HG03175 (cell line): ENCODE data around the gene UBE2H.
"Not testable (repeated sequence)": the region's sequence is repeated elsewhere in the genome, so short reads cannot be mapped to it uniquely, and the experiment has no call there.

Experiments used
- ATAC-seq: cut with Tn5 transposase; IDR thresholded peaks from one replicate; pipeline ENCODE4 v1.9.1; 2021; ENCODE audit warnings: mild to moderate bottlenecking, moderate library complexity; ENCODE audit not compliant: unreplicated experiment

UBE2H gene

DNA sequence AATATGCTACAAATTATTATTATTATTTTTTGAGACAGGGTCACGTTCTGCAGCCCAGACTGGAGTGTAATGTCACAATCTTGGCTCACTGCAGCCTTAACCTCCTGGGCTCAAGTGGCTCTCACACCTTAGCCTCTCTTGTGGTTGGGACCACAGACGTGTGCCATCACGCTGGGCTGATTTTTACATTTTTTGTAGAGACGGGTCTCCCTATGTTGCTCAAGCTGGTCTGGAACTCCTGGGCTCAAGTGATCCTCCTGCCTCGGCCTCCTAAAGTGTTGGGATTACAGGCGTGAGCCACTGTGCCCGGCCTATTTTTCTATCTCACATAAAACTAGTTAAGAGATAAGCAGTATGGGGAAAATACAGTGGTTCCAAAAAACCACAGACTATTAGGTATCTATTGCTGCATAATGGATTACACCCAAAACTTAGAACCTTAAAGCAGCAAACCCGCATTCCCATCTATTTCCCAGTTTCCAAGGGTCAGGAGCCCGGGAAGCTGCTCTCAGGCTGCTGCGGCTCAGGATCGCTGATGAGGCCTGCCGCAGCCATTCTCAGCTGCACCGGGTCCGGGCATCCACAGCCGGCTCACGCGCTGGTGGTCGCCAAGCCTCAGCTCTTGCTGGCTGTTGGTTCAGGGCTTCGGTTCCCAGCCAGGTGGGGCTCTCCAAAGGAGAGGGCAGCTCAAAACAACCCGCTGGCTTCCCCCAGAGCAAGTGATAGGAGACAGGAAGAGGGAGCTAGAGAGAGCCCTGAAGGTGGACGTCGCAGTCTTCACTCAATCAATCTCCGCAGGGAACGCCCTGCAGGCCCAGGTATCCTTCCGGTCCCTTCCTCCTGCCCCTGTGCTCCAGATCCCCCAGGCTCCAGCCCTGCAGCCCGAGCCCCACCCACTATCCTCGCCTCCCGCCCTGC lies 128.2 kb downstream of the UBE2H start:
- ATAC-seq, result peak; percentile 38

DNA sequence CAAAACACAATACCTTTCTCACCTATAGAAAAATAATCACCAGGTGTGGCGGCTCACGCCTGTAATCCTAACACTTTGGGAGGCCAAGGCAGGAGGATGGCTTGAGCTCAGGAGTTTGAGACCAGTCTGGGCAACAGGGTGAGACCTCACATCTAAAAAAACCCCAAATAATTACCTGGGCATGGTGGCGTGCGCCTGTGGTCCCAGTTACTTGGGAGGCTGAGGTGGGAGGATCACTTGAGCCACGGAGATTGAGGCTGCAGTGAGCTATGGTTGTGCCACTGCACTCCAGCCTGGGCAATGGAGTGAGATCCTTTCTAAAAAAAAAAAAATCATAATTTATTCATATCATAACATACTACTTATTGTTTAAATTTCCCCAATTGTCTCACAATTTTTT lies 129.6 kb downstream of the UBE2H start:
- not testable (repeated sequence) for ATAC-seq

DNA sequence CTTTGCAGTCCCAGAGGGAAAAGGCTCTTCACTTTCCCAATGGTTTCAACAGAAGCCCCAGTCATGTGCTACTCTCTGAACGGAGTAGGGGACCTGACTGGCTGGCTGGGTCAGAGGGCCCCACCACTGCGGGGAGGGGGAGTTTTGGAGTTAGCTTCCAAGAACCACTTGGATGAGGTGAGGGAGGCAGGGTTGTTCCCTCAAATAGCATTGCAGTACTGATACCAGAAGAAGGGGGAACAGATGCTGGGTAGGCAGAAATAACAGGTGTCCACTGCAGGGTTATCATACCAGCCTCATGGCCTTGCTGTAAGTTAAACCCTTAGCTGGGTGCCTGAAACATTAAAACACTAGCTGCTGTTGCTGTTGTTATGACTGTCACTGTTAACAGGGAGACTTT lies 131.3 kb downstream of the UBE2H start:
- ATAC-seq, result no peak

DNA sequence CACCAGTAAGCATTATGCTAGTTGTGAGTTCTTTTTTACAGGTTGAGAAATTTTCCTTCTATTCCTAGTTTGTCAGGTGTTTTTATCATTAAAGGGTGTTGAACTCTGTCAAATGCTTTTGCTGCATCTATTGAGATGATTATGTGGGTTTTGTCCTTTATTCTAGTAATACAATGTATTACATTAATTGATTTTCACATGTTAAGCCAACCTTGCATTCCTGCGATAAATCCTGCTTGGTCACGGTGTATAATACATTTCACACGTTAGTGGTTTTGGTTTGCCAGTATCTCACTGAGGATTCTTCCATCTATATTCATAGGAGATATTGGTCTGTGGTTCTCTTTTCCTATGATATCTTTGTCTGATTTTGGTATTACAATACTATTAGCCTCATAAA lies 136.0 kb downstream of the UBE2H start:
- ATAC-seq, result no peak

DNA sequence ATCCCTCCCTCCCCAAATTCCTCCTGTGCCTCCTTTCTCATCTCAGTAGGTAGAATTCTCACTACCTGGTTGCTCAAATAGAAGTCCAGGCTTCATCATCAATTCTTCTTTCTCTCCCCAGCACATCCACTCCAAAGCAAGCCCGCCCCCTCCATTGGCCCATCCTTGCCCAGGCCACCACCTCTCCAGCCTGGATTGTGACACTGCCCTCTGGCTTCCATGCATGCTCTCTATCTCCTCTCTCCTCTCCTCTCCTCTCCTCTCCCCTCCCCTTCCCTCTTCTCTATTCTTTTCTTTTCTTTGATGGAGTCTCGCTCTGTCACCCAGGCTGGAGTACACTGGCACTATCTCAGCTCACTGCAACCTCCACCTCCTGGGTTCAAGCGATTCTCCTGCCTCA lies 144.9 kb downstream of the UBE2H start:
- ATAC-seq, result no peak

DNA sequence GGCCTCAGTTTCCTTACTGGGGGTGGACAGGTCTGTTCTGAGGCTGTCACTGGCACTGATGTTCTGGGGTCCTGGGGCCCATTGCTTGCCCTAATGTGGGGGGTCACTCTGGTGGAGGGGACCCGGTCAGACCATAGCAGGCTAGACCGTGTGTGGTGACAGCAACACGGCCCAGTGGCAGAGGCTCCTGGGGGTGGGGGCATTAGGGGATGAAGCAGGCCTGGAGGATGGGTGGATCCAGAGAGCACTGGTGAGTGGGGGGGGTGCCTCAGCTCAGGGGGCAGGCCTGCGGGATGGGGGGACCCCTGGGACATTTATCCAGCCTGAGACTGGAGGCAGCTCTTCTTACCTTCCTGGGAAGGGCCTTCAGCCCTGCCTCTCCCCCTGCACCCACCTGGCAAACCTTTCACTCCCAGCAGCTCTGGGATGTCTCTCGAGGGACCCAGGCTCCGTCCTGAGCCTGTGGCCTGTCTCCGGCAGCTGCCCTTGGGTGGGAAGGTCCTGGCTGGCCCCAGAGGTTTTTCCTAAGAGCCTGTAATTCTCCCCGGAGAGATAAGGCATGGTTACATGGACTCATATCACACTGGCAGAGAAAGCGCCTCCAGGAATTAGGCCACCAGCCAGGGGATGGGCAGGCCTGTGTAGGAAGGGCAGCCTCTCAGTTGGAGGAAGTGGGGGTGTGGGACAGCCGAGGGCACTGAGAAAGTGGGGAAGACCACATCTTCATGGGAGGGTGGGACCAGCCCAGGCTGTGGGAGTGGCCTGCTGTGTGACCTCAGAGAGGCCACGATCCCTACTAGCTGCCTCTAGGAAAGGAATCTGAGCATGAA lies 147.7 kb downstream of the UBE2H start:
- no peak for ATAC-seq

DNA sequence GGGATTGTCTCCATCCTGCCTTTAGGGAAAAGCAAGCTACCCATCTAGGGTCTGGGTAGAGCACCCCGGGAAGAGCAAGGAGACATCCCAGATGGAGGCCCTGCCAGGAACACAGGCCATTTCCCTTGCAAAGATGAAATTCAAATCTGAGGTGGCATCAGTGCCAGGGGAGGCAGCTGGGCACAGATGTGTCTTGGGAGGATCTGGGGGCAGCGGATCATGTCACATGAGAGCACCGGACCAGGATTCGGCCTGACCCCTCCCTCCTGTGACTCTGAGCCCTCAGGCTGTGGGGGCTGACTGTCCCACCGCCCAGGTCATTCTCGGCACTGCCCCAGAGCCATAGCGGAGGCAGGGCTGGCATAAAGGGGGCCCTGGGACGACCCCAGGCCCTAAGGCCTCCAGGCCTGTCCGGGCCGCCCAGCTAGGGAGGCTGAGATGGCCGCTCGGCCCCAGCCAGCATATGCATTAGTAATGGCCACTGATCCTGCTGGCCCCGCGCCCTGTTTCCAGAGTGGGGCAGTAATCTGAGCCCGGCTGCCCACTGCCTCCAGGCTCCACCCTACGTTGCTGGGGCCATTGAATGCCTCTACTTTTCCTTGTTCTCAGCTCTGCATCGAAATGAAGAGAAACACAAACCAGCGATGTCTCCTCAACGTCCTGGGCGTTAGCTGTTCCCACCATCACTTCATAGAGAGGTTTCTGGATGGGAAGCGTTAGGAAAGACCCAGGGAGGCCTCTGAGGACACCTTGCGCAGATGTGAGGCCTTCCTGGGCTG lies 148.5 kb downstream of the UBE2H start:
- ATAC-seq, result no peak

DNA sequence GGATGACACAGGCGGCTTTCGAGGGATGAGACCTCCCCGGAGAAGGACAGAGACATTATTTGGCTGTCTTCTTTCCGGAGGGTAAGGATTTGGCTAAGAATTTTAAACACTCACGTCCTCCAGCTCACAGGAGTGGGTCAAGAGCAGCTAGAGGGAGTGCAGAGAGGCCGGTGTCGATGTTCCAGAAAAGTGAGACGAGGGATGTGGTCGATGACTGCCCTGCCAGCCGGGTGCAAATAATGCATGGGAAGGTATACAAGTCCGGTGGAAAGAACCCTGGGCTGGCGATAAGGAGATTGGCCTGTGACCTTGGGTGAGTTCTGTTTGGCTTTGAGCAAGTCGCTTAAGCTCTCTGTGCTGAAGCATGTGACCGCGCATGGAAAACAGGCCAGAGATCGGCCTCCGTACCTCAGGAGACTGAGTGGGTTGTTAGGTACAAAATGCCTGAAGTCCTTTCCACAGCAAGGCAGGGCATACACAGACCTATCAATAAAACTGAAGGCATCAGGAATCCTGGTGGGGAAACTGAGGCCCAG lies 149.1 kb downstream of the UBE2H start:
- no peak for ATAC-seq

DNA sequence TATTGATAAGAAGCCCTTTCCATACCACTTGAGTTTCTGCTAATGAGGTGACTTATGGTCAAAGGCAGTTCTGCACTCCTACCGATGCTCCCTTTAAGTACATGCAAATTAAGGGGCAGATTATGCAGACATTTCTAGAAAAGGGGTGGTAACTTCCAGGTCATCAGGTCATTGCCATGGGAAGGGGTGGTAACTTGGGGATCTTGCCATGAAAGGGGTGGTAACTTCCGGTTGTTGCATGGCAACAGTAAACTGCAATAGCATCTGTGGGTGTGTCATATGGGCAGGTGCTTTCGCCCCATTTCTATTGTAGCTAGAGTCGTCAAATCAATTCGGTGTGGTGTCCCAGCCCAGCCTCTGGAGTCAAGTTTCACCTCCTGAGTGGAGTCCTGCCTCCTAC lies 150.9 kb downstream of the UBE2H start:
- ATAC-seq, result no peak

DNA sequence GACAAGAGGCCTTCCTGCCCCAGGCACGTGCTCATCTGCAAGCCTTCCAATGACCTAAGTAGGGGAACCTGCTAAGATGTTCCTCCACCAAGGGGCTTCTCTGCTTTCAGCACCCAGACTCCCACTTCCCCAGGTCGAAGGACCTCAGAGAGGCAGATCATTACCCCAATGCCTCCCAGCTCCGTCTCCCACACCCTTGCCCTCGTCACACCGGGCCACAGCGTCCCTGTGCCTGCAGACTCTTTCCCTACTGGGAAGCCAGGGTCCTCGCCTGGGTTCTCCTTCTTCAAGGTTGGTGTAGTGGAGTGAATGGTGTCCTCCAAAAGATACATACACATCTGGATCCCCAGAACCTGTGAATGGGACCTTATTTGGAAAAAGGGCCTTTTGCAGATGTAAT lies 151.9 kb downstream of the UBE2H start:
- no peak for ATAC-seq

DNA sequence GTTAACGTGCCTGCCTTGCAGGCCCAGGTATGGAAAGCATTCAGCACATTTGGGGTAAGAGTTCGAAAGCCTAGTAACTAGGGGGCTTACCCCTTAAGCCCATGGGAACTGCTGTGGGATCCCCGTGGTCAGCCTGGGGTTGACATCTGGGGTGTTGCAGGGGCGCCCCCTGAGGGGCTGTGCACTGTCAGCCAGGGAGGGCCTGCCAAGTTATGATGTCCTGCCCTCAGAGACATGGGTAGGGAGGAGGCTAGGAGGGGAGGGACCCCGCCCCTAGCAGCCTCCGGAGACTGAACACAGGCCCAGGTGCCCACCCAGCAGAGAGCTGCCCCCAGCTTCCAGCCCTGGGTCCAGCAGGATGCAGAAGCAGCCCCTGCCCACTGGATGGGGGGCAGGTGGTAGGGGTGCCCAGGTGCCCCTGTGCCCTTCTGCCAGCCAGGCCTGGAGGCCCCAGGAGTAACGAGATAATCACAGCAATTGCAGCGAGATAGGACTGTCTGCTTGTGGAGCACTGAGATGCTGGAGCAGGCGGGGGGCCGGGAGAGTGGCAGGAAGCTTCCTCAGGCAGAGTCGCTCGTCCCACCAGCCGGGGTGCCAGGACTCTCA lies 153.3 kb downstream of the UBE2H start:
- ATAC-seq, result no peak

DNA sequence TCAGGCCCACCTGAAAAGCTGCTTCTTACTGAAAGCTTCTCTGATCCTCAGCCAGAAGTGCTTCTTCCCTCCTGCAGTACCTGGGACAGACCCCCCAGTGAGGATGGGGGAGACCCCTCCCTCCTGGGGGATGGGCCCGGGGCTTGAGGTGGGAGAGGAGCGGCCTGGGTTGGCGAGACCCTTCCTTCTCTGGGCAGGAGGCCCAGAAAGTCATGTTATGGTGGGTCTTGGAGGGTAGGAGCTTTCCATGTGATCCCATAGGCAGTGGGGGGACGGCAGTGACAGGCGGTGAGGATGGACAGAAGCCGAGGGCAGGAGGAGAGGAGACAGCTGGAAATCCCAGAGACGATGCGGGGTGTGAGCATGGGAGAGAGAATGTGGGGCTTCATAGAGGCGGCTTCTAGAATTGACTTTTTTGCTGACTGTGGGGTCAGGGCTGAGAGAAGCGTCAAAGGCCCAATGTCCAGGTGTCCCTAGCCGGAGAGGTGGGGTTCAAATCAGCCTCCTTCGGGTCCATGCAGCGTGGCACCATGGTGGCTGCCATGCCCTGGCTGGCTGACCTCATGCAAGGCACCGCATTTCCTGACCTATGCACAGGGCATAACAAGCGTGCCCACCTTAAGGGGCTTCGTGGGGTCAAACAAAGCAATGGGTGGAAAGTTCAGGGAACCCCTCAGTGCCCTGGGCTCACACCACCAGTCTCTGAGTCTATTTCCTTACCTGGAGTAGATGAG lies 154.0 kb downstream of the UBE2H start:
- ATAC-seq, result no peak

DNA sequence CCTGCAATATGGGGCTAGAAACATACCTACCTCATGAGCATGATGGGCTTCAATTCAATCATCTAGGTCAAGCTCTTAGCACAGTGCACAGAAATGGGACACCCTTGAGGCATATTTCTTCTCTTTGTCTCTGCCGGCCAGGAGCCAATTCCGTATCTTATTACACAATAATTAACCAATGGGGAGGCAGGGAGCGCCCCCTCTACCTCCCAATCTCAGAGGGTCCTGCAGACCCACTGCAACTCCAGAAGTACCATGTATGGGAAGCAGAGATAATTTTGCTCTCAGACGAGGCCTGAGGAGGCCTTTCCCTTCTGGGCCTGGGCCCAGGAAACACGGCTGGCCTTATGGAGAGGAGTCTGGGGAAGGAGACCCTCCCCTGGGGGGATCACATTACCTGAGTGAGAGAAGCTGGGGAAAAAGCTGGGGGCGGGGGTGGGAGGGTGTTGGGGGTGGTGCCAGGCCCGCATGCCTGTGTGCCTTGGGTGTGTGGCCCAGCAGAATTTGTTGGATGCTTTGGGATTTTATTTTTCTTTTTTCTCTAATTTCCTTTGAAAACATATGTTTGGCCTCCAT lies 155.5 kb downstream of the UBE2H start:
- no peak for ATAC-seq

DNA sequence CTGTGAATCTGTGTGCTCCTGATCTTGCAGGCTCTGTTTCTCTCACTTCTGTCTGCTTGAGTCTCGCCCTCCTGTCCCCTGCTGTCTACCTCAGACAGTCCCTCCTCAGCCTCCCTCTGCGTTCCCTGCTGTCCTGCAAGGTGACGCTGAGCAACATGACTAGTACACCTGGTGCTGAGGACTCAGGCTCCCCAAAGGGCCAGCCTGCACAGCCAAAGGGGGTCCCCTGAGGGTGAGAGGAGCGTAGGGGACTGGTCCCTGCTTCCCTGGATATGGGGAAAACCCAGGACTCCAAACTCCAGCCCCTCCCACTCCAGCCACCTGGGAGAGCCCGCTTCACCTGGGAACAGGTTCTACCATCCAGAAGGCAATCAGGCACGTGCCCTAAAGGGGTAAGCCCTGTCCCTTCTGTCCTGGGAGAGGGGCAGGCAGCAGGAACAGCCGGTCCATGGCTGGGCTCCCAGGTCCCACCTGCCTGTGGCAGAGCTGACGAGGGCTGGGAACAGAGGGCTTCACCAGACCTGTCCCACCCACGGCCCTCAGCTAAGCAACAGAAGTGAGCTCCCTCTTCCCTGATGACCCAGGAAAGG lies 156.5 kb downstream of the UBE2H start:
- no peak for ATAC-seq

DNA sequence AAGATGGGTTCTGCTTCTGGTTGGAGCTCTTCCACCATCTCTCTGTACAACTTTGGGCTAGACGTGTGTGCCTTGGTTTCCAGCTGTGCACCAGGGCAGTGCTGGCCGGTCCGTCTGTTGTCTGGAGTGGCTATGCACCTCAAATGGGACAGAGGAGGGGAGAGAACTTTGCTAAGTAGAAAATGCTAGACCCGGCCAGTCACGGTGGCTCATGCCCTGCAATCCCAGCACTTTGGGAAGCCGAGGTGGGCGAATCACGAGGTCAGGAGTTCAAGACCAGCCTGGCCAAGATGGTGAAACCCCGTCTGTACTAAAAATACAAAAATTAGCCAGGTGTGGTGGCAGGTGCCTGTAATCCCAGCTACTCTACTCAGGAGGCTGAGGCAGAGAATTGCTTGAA lies 158.3 kb downstream of the UBE2H start:
- ATAC-seq, result not testable (repeated sequence)

DNA sequence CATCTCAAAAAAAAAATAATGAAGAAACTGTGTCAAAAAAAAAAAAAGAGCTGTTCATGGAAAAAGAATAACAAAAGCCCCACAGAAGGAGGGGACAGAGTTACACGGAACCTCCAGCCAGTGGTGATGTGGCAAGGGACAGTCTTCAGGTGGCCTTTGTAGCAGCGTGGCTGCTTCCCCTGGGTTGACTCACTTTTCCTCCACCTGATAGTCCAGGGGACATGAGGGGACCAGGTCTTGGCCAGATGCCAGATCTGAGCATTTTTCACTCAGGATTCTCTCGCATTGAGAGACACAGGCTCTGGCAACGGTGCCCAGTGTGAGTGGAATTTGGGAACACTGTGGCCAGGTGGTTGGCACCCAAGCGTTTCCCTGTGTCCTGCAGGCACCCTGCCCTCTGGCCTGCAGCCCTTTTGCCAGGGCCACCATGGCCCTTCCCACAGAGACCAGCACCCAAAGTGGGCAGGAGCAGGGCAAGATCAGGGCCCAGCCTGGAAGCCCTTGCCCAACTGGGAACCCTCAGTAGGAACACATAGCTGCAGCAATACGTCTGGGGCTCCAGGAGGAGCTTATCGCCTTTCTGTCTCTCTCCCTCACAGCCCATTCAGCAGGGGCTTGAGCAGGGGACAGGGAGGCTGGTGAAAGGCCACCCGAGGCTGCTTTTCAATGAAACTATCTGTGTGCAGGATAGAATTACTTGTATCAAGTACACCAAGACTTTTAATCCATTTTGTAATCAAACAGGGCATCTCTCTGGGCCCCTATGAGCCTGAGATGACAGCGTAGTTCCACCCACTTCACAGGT lies 159.1 kb downstream of the UBE2H start:
- ATAC-seq, result no peak

DNA sequence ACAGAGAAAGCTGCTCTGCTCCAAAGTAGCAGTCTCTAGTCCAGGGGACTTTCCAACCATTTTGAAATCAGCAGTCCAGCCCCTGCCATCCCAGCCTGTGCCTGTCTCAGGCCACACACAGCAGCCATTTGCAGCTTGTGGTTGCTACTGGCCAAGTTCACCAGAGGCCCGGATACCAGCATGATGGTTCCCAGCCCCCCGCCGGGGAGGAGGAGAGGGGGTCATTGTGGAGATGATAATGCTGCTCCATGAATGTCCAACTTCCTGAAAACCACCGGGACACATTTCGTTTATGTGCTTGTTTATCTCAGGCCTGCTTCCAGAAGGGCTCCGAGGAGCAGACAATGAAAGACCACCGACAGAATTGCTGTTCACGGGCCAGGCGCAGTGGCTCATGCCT lies 160.0 kb downstream of the UBE2H start:
- no peak for ATAC-seq

DNA sequence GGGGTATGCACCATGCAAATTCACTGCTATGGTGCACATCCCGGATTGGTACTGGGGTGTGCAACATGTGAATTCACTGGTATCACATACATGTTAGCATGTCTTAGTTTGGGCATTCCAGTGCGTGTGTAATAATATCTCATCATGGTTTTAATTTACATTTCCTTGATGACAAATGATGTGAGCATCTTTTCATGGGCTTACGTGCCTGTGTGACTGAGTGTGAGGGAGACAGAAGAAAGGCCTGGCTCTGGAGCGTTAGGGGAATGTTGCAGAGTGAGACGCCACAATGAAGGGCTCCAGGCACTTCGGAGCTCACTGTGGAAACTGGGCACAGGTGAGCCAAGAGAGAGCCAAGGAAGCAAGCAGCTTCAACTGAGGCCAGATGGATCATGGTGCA lies 162.6 kb downstream of the UBE2H start:
- no peak for ATAC-seq
